SK-N-SH (cell line): ENCODE measurements around the gene HHIPL1. TPM values are rescaled to one million over a fixed set of nuclear protein-coding genes. Genes with fewer than 3 reads are reported as not detected.

ENCODE experiments used
- CTCF ChIA-PET: fragments of 300-600, 350-600 bp; formaldehyde crosslinking; extraction: SDS; loops from one replicate; lab custom pipeline; 2021; lab: Yijun Ruan, JAX
- POLR2A ChIA-PET: fragments of 350-600 bp; sonication (Branson Sonifier 250); formaldehyde crosslinking; extraction: SDS; loops from one replicate; lab custom pipeline; 2020; ENCODE audit warnings: antibody characterized with exemption, inconsistent platforms; lab: Yijun Ruan, JAX
- DNase-seq: peaks from one replicate; pipeline ENCODE4 v3.0.0; 2012
- H2AFZ ChIP-seq: fragments of 200-600 bp; sonication (generic); 2 replicates; pipeline ENCODE4 v1.8.1; 2016; ENCODE audit warnings: antibody characterized with exemption, mild to moderate bottlenecking, low read depth
- H3F3A ChIP-seq: fragments of 200-600 bp; sonication (generic); replicated peaks from 2 replicates; pipeline ENCODE3; 2016; ENCODE audit warnings: antibody characterized with exemption, mild to moderate bottlenecking; ENCODE audit not compliant: insufficient read depth
- H3K27ac ChIP-seq, 2 experiments: fragments of 200-500 bp in 1 of 2; fragments of 200-600 bp in 1 of 2; sonication (Bioruptor generic) in 1 of 2; sonication (generic), shearing (Covaris generic) in 1 of 2; 2 replicates each; pipeline versions ENCODE4 v1.5.1 to v1.6.1; 2014 to 2016; ENCODE audit warnings: low read depth in 2 of 2, inconsistent platforms in 1 of 2, low read length in 1 of 2, mild to moderate bottlenecking in 1 of 2, mixed read lengths in 1 of 2
- H3K27me3 ChIP-seq: fragments of 200-600 bp; sonication (generic), shearing (Covaris generic); 2 replicates; pipeline ENCODE4 v1.6.1; 2016; ENCODE audit warnings: mixed run types; ENCODE audit not compliant: insufficient read depth
- H3K36me3 ChIP-seq, 2 experiments: fragments of 200-500 bp in 1 of 2; fragments of 200-600 bp in 1 of 2; sonication (Bioruptor generic) in 1 of 2; sonication (generic) in 1 of 2; replicated peaks in 1 of 2; 2 replicates each; pipeline versions ENCODE3 to v1.5.1; 2014 to 2016; ENCODE audit warnings: low read length in 1 of 2, mild to moderate bottlenecking in 1 of 2; ENCODE audit not compliant: insufficient read depth in 2 of 2, control insufficient read depth in 1 of 2
- H3K4me1 ChIP-seq, 2 experiments: fragments of 200-500 bp in 1 of 2; fragments of 200-600 bp in 1 of 2; sonication (Bioruptor generic) in 1 of 2; sonication (generic), shearing (Covaris generic) in 1 of 2; 2 replicates each; pipeline versions ENCODE4 v1.5.1 to v1.6.1; 2014 to 2016; ENCODE audit warnings: low read depth in 1 of 2, low read length in 1 of 2, mixed run types in 1 of 2; ENCODE audit not compliant: insufficient read depth in 2 of 2, control insufficient read depth in 1 of 2
- H3K4me2 ChIP-seq: fragments of 200-600 bp; sonication (generic), shearing (Covaris generic); 2 replicates; pipeline ENCODE4 v1.6.1; 2017; ENCODE audit warnings: mixed run types
- H3K4me3 ChIP-seq, 2 experiments: fragments of 200-500 bp in 1 of 2; fragments of 200-600 bp in 1 of 2; sonication (Bioruptor generic) in 1 of 2; sonication (generic), shearing (Covaris generic) in 1 of 2; 2 replicates each; pipeline versions ENCODE4 v1.5.1 to v1.8.1; 2014 to 2016; ENCODE audit warnings: low read depth in 2 of 2, inconsistent platforms in 1 of 2, low read length in 1 of 2, mild to moderate bottlenecking in 1 of 2, mixed read lengths in 1 of 2, moderate library complexity in 1 of 2
- H3K79me2 ChIP-seq: fragments of 200-600 bp; sonication (generic); 2 replicates; pipeline ENCODE4 v1.8.1; 2017; ENCODE audit warnings: mild to moderate bottlenecking; ENCODE audit not compliant: insufficient read depth
- H3K9ac ChIP-seq: fragments of 200-600 bp; sonication (generic); 2 replicates; pipeline ENCODE4 v1.6.1; 2017; ENCODE audit warnings: mixed run types
- H3K9me2 ChIP-seq: fragments of 200-600 bp; sonication (generic); 2 replicates; pipeline ENCODE4 v1.6.1; 2017; ENCODE audit warnings: mixed run types
- H3K9me3 ChIP-seq: fragments of 200-600 bp; sonication (generic); 2 replicates; pipeline ENCODE4 v1.6.1; 2017; ENCODE audit warnings: mixed run types, mild to moderate bottlenecking, moderate library complexity
- H4K20me1 ChIP-seq: fragments of 200-600 bp; sonication (generic); 2 replicates; pipeline ENCODE4 v1.6.1; 2017; ENCODE audit warnings: mild to moderate bottlenecking, mixed run types; ENCODE audit not compliant: insufficient read depth
- FOXM1 ChIP-seq: IDR thresholded peaks from 2 replicates; pipeline ENCODE4 v1.4.0; 2012; ENCODE audit warnings: low read depth, mild to moderate bottlenecking
- IRF3 ChIP-seq: fragments of 150-350 bp; IDR thresholded peaks from 2 replicates; pipeline ENCODE4 v1.6.1; 2016; ENCODE audit warnings: mild to moderate bottlenecking, low read depth, low read length
- JUND ChIP-seq: IDR thresholded peaks from 2 replicates; pipeline ENCODE4 v1.4.0; 2012
- MAX ChIP-seq: IDR thresholded peaks from 2 replicates; pipeline ENCODE4 v1.4.0; 2012; ENCODE audit warnings: low read depth
- MEF2A ChIP-seq: IDR thresholded peaks from 2 replicates; pipeline ENCODE4 v1.4.0; 2012; ENCODE audit warnings: low read depth, borderline replicate concordance
- MXI1 ChIP-seq: IDR thresholded peaks from 2 replicates; pipeline ENCODE4 v1.6.1; 2012; ENCODE audit warnings: mild to moderate bottlenecking, low read depth, low read length, improper control_type of control experiment
- NFIC ChIP-seq: IDR thresholded peaks from 2 replicates; pipeline ENCODE4 v1.4.0; 2012; ENCODE audit warnings: borderline replicate concordance
- RAD21 ChIP-seq: IDR thresholded peaks from 2 replicates; pipeline ENCODE4 v1.6.1; 2012; ENCODE audit warnings: mild to moderate bottlenecking, low read length
- RFX5 ChIP-seq: IDR thresholded peaks from 2 replicates; pipeline ENCODE4 v1.6.1; 2012; ENCODE audit warnings: mild to moderate bottlenecking, improper control_type of control experiment, low read length
- SIN3A ChIP-seq: IDR thresholded peaks from 2 replicates; pipeline ENCODE4 v1.6.1; 2012; ENCODE audit warnings: low read depth, mild to moderate bottlenecking, low read length, moderate library complexity, borderline replicate concordance
- TAF1 ChIP-seq: IDR thresholded peaks from 2 replicates; pipeline ENCODE4 v1.6.1; 2012; ENCODE audit warnings: low read depth, mild to moderate bottlenecking, low read length, moderate library complexity, borderline replicate concordance
- TEAD4 ChIP-seq: IDR thresholded peaks from 2 replicates; pipeline ENCODE4 v1.4.0; 2012; ENCODE audit warnings: mild to moderate bottlenecking, borderline replicate concordance; ENCODE audit not compliant: insufficient read depth
- USF2 ChIP-seq: fragments of 150-350 bp; IDR thresholded peaks from 2 replicates; pipeline ENCODE4 v1.6.1; 2017; ENCODE audit warnings: antibody characterized with exemption, low read length, low read depth, borderline replicate concordance
- ZBTB33 ChIP-seq: IDR thresholded peaks from 2 replicates; pipeline ENCODE4 v1.4.0; 2012; ENCODE audit warnings: low read depth, borderline replicate concordance
- WGBS: methylation state at CpG from one replicate; pipeline ENCODE4 v1.1.6; 2017; ENCODE audit warnings: low lambda C conversion rate; 5-methylcytosine and 5-hydroxymethylcytosine counted together
- polyA plus RNA-seq, 3 experiments: library from polyadenylated mRNA; depleted of rRNA; stranded (reverse); fragments of >200 nt; gene quantifications; 2 replicates each; pipeline ENCODE4 v1.2.3, GENCODE V29; 2012
- TF ChIP-seq, protein P1 (sequence below): IDR thresholded peaks from 2 replicates; pipeline ENCODE4; 2012

The HHIPL1 gene
- polyA plus RNA-seq, 1 of the 3 experiments (the other 2 are of a cell fraction): 0.02 TPM

DNA sequence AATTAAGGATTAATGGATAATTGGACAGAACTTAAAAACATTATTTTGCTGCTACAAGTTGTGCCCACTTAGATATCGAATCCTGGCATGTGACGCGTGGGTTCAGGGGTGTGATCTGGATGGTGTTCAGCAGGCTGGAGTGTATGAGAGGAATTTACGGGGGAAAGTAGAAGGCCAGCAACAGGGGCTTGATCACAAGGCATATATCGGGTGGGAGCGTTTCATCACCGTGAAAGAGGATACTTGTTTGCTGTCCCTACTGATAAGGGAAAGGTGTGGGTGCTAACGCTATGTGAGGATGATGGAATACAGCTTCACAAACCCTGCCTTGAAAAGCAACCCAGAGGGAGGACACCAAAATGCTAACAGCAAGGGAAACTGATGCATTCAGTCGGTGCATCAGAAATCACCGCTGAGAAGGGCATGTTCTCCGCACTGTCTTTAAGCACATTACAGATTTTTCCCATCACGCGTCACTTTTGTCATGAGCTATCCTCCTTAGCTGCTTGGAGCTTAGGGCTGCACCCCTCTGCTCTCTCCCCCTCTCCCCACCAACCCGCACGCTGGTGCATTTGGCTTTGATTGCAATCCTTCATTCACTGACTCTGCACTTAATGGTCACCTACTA lies 13.4 kb downstream of the HHIPL1 start:
- H3K9me2 ChIP-seq: no peaks in the 10 kb centered on the region
- CTCF ChIA-PET: interaction anchor here (0.6 kb wide), 1 partner anchor 117 kb away, joined by 3 read pairs; no protein-coding TSS in a partner anchor
- peaks cover 5% of the 10 kb centered on the region for H3F3A ChIP-seq
- H3K4me2 ChIP-seq: no peak overlapping the region
- WGBS: 76% methylated on average over 15 of the region's 15 CpGs
- no peak overlapping the region for H3K9ac ChIP-seq
- H3K27me3 ChIP-seq: no peaks in the 10 kb centered on the region
- H2AFZ ChIP-seq: no peak overlapping the region
- no peak for TF ChIP-seq MAX
- no peak for TF ChIP-seq FOXM1
- TF ChIP-seq NFIC: no peak
- TF ChIP-seq TAF1: no peak
- TF ChIP-seq, protein P1, sequence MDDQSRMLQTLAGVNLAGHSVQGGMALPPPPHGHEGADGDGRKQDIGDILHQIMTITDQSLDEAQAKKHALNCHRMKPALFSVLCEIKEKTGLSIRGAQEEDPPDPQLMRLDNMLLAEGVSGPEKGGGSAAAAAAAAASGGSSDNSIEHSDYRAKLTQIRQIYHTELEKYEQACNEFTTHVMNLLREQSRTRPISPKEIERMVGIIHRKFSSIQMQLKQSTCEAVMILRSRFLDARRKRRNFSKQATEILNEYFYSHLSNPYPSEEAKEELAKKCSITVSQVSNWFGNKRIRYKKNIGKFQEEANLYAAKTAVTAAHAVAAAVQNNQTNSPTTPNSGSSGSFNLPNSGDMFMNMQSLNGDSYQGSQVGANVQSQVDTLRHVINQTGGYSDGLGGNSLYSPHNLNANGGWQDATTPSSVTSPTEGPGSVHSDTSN: no peak
- no peak for TF ChIP-seq RAD21
- no peak for TF ChIP-seq IRF3
- TF ChIP-seq MXI1: no peak
- TF ChIP-seq RFX5: no peak
- no peak for TF ChIP-seq TEAD4
- no peak for TF ChIP-seq JUND
- TF ChIP-seq USF2: no peak
- TF ChIP-seq SIN3A: no peak
- H3K79me2 ChIP-seq: no peaks in the 10 kb centered on the region
- H4K20me1 ChIP-seq: no peaks in the 10 kb centered on the region
- H3K4me3 ChIP-seq: no peak overlapping the region
- DNase-seq: no peak
- POLR2A ChIA-PET: no interaction called here
- H3K36me3 ChIP-seq: no peaks in the 10 kb centered on the region
- H3K9me3 ChIP-seq: no peaks in the 10 kb centered on the region
- H3K4me1 ChIP-seq: no peaks in the 10 kb centered on the region; a peak in 1 of 4 replicates
- H3K27ac ChIP-seq: no peak overlapping the region

DNA sequence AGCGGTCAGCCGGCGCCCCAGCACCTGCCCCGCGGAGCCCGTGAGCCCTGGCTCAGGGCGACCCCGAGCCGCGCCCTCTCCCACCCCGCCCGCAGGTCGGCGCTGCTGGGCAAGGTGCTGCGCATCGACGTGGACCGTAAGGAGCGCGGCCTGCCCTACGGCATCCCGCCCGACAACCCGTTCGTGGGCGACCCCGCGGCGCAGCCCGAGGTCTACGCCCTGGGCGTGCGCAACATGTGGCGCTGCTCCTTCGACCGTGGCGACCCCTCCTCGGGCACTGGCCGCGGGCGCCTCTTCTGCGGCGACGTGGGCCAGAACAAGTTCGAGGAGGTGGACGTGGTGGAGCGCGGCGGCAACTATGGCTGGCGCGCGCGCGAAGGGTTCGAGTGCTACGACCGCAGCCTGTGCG lies 14.4 kb downstream of the HHIPL1 start:
- ChIA-PET POLR2A (no interaction called here), CTCF (no interaction called here)
- Histone ChIP-seq H3K9me3 (no peaks in the 10 kb centered on the region), H4K20me1 (no peaks in the 10 kb centered on the region), H2AFZ (no peak overlapping the region), H3K4me1 (no peaks in the 10 kb centered on the region; a peak in 1 of 4 replicates), H3K79me2 (no peaks in the 10 kb centered on the region), H3K9ac (no peak overlapping the region), H3K4me2 (no peak overlapping the region), H3F3A (no peaks in the 10 kb centered on the region), H3K9me2 (no peaks in the 10 kb centered on the region), H3K27ac (no peak overlapping the region), H3K4me3 (no peak overlapping the region), H3K27me3 (no peaks in the 10 kb centered on the region), H3K36me3 (no peaks in the 10 kb centered on the region)
- no peak for TF ChIP-seq RAD21
- TF ChIP-seq JUND: no peak
- no peak for TF ChIP-seq MEF2A
- no peak for TF ChIP-seq USF2
- TF ChIP-seq FOXM1: no peak
- no peak for TF ChIP-seq ZBTB33
- DNase-seq: no peak
- 85% methylated on average over 32 of the region's 58 CpGs for WGBS
